ENCODE results near the gene CMSS1. TPM values are rescaled to one million over a fixed set of nuclear protein-coding genes. Genes with fewer than 3 reads are reported as not detected.

The CMSS1 gene
- polyA plus RNA-seq, 1 donor from 2014 or later, result 31.8 TPM

DNA sequence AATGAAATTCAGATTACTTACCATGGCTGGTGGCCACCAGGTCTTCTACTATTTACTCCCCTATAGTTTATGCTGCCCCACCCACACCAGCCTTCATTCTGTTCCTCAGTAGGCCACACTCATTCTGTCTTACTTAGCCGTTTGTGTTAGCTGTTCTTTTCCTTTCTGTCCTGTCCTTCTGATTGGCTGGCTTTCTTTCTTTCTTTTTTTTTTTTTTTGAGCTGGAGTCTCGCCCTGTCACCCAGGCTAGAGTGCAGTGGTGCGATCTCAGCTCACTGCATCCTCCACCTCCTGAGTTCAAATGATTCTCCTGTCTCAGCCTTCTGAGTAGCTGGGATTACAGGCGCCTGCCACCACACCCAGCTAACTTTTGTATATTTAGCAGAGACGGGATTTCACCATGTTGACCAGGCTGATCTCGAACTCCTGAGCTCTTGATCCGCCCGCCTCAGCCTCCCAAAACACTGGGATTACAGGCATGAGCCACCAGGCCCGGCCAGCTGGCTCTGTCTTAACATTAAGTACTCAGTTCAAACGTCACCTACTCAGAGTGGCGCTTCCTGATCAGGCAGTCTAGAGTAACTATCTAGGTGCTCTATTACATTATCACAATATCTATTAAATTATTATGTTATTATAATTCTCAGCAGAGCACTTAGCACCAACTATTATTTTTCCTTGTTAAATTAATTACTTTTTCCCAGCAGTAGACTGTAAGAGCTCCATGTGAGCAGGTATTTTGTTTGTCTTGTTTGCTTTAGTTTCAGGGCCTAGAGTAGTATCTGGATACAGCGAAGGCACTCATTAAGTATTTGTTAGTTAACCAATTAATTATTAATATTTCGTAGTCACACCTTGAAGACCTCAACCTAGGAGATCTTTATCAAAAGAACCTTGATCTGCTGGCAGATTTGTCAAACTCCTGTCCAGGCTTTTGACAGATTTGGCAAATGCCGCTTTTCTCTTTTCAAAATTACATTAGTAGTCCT, 6.4 kb downstream of the CMSS1 start:
- no peak overlapping the region for H2AFZ ChIP-seq (ENCODE audit: low read depth, low read length)
- no peaks in the 10 kb centered on the region for H3K79me2 ChIP-seq (replicated peaks; ENCODE audit: insufficient read depth, low read length)
- H3K4me2 ChIP-seq (ENCODE audit: low read length), result no peak overlapping the region
- H3K27ac ChIP-seq (ENCODE audit: low read length), result no peak overlapping the region
- H3F3A ChIP-seq (ENCODE audit: insufficient read depth, low read length, poor library complexity, severe bottlenecking), result no peaks in the 10 kb centered on the region
- no peaks in the 10 kb centered on the region for H3K9me2 ChIP-seq (ENCODE audit: insufficient read depth, low read length)
- no peak overlapping the region for H3K9ac ChIP-seq (ENCODE audit: low read length)
- H4K20me1 ChIP-seq (ENCODE audit: insufficient read depth), result no peaks in the 10 kb centered on the region
- TF ChIP-seq MXI1 (conservative IDR thresholded peaks at IDR 0.05; ENCODE audit: poor library complexity, severe bottlenecking), result no peak
- no peak for TF ChIP-seq SMC3 (conservative IDR thresholded peaks at IDR 0.05; ENCODE audit: poor library complexity)
- no peak for TF ChIP-seq POLR2AphosphoS5 (IDR thresholded peaks at IDR 0.05)
- no peak for TF ChIP-seq EZH2 (IDR thresholded peaks at IDR 0.05; ENCODE audit: borderline replicate concordance, insufficient read depth, low read length, poor library complexity, severe bottlenecking)
- TF ChIP-seq RAD21 (conservative IDR thresholded peaks at IDR 0.05), result no peak
- TF ChIP-seq REST (IDR thresholded peaks at IDR 0.05; ENCODE audit: borderline replicate concordance), result no peak
- TF ChIP-seq EP300 (conservative IDR thresholded peaks at IDR 0.05; ENCODE audit: poor library complexity, severe bottlenecking), result no peak
- TF ChIP-seq, protein P1, sequence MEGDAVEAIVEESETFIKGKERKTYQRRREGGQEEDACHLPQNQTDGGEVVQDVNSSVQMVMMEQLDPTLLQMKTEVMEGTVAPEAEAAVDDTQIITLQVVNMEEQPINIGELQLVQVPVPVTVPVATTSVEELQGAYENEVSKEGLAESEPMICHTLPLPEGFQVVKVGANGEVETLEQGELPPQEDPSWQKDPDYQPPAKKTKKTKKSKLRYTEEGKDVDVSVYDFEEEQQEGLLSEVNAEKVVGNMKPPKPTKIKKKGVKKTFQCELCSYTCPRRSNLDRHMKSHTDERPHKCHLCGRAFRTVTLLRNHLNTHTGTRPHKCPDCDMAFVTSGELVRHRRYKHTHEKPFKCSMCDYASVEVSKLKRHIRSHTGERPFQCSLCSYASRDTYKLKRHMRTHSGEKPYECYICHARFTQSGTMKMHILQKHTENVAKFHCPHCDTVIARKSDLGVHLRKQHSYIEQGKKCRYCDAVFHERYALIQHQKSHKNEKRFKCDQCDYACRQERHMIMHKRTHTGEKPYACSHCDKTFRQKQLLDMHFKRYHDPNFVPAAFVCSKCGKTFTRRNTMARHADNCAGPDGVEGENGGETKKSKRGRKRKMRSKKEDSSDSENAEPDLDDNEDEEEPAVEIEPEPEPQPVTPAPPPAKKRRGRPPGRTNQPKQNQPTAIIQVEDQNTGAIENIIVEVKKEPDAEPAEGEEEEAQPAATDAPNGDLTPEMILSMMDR (IDR thresholded peaks at IDR 0.05; ENCODE audit: poor library complexity, severe bottlenecking), result no peak
- no peak for TF ChIP-seq TAF1 (IDR thresholded peaks at IDR 0.05; ENCODE audit: low read depth)
- no peaks in the 10 kb centered on the region for H3K9me3 ChIP-seq (ENCODE audit: low read length)
- no peak overlapping the region for H3K4me3 ChIP-seq (ENCODE audit: low read length)
- no peaks in the 10 kb centered on the region for H3K36me3 ChIP-seq (ENCODE audit: insufficient read depth, low read length)
- no peaks in the 10 kb centered on the region for H3K27me3 ChIP-seq (ENCODE audit: insufficient read depth, low read depth, low read length)

DNA sequence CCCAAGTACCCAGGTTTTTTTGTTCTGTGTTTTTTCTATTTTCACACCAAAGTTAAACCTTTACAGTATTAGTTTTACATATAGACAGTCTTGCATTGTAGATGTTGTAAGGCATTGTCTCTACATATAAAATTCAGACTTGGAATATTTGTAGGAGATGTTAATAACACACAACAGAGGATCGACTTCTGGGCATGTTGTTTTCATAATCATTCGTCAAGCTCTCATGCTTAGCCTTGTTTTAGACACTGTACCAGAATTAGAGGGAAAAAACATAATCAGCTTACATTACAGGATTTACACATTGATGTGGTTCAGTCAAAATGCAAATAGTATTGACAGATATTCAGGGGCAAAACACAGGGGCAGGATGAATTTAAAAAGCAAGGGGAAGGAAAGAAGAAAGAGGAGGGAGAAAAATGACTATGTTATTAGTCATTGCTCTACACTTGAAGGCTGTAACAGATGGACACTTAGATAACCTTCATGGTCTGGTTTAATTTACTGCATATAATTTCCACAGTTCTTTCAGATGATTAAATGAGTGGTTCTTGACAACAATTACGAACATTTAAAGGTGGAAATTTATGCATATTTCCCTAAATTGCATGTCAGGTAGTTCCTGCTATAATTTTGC, 7.5 kb downstream of the CMSS1 start:
- TF ChIP-seq POLR2AphosphoS5 (IDR thresholded peaks at IDR 0.05) (no peak), TAF1 (IDR thresholded peaks at IDR 0.05; ENCODE audit: low read depth) (no peak), EZH2 (IDR thresholded peaks at IDR 0.05; ENCODE audit: borderline replicate concordance, insufficient read depth, low read length, poor library complexity, severe bottlenecking) (no peak), REST (IDR thresholded peaks at IDR 0.05; ENCODE audit: borderline replicate concordance) (no peak), MXI1 (conservative IDR thresholded peaks at IDR 0.05; ENCODE audit: poor library complexity, severe bottlenecking) (no peak), EP300 (conservative IDR thresholded peaks at IDR 0.05; ENCODE audit: poor library complexity, severe bottlenecking) (no peak), SMC3 (conservative IDR thresholded peaks at IDR 0.05; ENCODE audit: poor library complexity) (no peak), RAD21 (conservative IDR thresholded peaks at IDR 0.05) (no peak)
- TF ChIP-seq, protein P1 (IDR thresholded peaks at IDR 0.05; ENCODE audit: poor library complexity, severe bottlenecking), result no peak
- H3K36me3 ChIP-seq (ENCODE audit: insufficient read depth, low read length), result no peaks in the 10 kb centered on the region
- H3K27ac ChIP-seq (ENCODE audit: low read length), result no peak overlapping the region
- no peak overlapping the region for H3K4me3 ChIP-seq (ENCODE audit: low read length)
- H4K20me1 ChIP-seq (ENCODE audit: insufficient read depth), result no peaks in the 10 kb centered on the region
- H3K79me2 ChIP-seq (replicated peaks; ENCODE audit: insufficient read depth, low read length), result no peaks in the 10 kb centered on the region
- H3K4me2 ChIP-seq (ENCODE audit: low read length), result no peak overlapping the region
- H3K9ac ChIP-seq (ENCODE audit: low read length), result no peak overlapping the region
- no peaks in the 10 kb centered on the region for H3K9me2 ChIP-seq (ENCODE audit: insufficient read depth, low read length)
- no peaks in the 10 kb centered on the region for H3K27me3 ChIP-seq (ENCODE audit: insufficient read depth, low read depth, low read length)
- no peak overlapping the region for H2AFZ ChIP-seq (ENCODE audit: low read depth, low read length)
- no peaks in the 10 kb centered on the region for H3F3A ChIP-seq (ENCODE audit: insufficient read depth, low read length, poor library complexity, severe bottlenecking)
- no peaks in the 10 kb centered on the region for H3K9me3 ChIP-seq (ENCODE audit: low read length)
